Duodenal mucosa (tissue), 2 donors: ENCODE measurements around the gene IPO11.
"Not testable (repeated sequence)": the region's sequence is repeated elsewhere in the genome, so short reads cannot be mapped to it uniquely, and the experiment has no call there.

Experiments
- H3K27ac ChIP-seq: one replicate; pipeline ENCODE4 v1.7.0; 2013; ENCODE audit warnings: low read depth, low read length
- H3K27me3 ChIP-seq, 2 donors: one replicate each; pipeline ENCODE4 v1.7.0; 2013; ENCODE audit warnings: low read length in 2 of 2, control low read depth in 1 of 2; ENCODE audit not compliant: insufficient read depth in 2 of 2, control insufficient read depth in 1 of 2
- H3K36me3 ChIP-seq, 2 donors: one replicate each; pipeline ENCODE4 v1.7.0; 2013; ENCODE audit warnings: low read length in 2 of 2, control low read depth in 1 of 2; ENCODE audit not compliant: insufficient read depth in 2 of 2, control insufficient read depth in 1 of 2
- H3K4me1 ChIP-seq, 2 donors: one replicate each; pipeline ENCODE4 v1.7.0; 2013; ENCODE audit warnings: low read length in 2 of 2, control low read depth in 1 of 2; ENCODE audit not compliant: insufficient read depth in 2 of 2, control insufficient read depth in 1 of 2
- H3K4me3 ChIP-seq, 2 donors: one replicate each; pipeline ENCODE4 v1.7.0; 2013; ENCODE audit warnings: low read length in 2 of 2, low read depth in 1 of 2
- H3K9ac ChIP-seq, 2 donors: one replicate each; pipeline ENCODE4 v1.7.0; 2013; ENCODE audit warnings: low read length in 2 of 2, low read depth in 1 of 2
- H3K9me3 ChIP-seq, 2 donors: one replicate each; pipeline ENCODE4 v1.7.0; 2013; ENCODE audit warnings: low read length in 2 of 2, control low read depth in 1 of 2; ENCODE audit not compliant: control insufficient read depth in 1 of 2

The IPO11 gene

GRCh38 chr5:62562867-62563266, 150.3 kb downstream of the IPO11 start:
- Histone ChIP-seq H3K27me3 (no peaks in the 10 kb centered on the region), H3K9me3 (peaks cover 0 to 4% of the 10 kb centered on the region in 2 donors), H3K36me3 (peaks cover 0 to 10% of the 10 kb centered on the region in 2 donors), H3K9ac (no peak overlapping the region), H3K4me1 (no peaks in the 10 kb centered on the region), H3K4me3 (no peak overlapping the region), H3K27ac (no peak overlapping the region)

- H3K36me3 ChIP-seq = peaks cover 0 to 10% of the 10 kb centered on the region in 2 donors
- H3K27me3 ChIP-seq = no peaks in the 10 kb centered on the region
- H3K27ac ChIP-seq = no peak overlapping the region
- H3K4me1 ChIP-seq = no peaks in the 10 kb centered on the region
- H3K9me3 ChIP-seq = peaks cover 0 to 4% of the 10 kb centered on the region in 2 donors
- no peak overlapping the region for H3K9ac ChIP-seq
- no peak overlapping the region for H3K4me3 ChIP-seq
These were observed 151.5 kb downstream of the IPO11 start for GRCh38 chr5:62564101-62564500.

GRCh38 chr5:62565740-62566139, 153.2 kb downstream of the IPO11 start:
- not testable (repeated sequence) for H3K27ac ChIP-seq, H3K4me1 ChIP-seq, H3K36me3 ChIP-seq, H3K9ac ChIP-seq, H3K4me3 ChIP-seq, H3K9me3 ChIP-seq, H3K27me3 ChIP-seq

DNA sequence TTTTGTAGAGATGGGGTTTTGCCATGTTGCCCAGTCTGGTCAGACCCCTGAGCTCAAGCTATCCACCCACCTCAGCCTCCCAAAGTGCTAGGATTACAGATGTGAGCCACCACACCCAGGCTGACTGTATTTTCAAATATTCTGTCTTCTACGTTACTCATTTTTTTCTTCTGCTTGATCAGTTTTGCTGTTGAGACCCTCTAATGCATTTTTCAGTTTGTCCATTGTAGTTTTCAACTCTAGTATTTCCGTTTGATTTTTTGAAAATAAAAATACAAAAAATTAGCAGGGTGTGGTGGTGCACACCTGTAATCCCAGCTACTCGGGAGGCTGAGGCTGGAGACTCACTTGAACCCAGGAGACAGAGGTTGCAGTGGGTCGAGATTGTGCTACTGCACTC, 155.6 kb downstream of the IPO11 start:
- no peaks in the 10 kb centered on the region for H3K36me3 ChIP-seq
- no peaks in the 10 kb centered on the region for H3K4me1 ChIP-seq
- no peak overlapping the region for H3K9ac ChIP-seq
- no peaks in the 10 kb centered on the region for H3K27me3 ChIP-seq
- H3K4me3 ChIP-seq = no peak overlapping the region
- H3K27ac ChIP-seq = no peak overlapping the region
- peaks cover 0 to 4% of the 10 kb centered on the region in 2 donors for H3K9me3 ChIP-seq

GRCh38 chr5:62568800-62569432, 156.4 kb downstream of the IPO11 start:
- Histone ChIP-seq H3K27me3 (no peaks in the 10 kb centered on the region), H3K4me1 (no peaks in the 10 kb centered on the region), H3K9ac (no peak overlapping the region), H3K36me3 (no peaks in the 10 kb centered on the region), H3K9me3 (peaks cover 0 to 4% of the 10 kb centered on the region in 2 donors), H3K27ac (no peak overlapping the region), H3K4me3 (no peak overlapping the region)

GRCh38 chr5:62569470-62569869, 156.9 kb downstream of the IPO11 start:
- no peak overlapping the region for H3K27ac ChIP-seq
- peaks cover 0 to 4% of the 10 kb centered on the region in 2 donors for H3K9me3 ChIP-seq
- no peaks in the 10 kb centered on the region for H3K27me3 ChIP-seq
- no peaks in the 10 kb centered on the region for H3K4me1 ChIP-seq
- no peaks in the 10 kb centered on the region for H3K36me3 ChIP-seq
- no peak overlapping the region for H3K4me3 ChIP-seq
- H3K9ac ChIP-seq = no peak overlapping the region

DNA sequence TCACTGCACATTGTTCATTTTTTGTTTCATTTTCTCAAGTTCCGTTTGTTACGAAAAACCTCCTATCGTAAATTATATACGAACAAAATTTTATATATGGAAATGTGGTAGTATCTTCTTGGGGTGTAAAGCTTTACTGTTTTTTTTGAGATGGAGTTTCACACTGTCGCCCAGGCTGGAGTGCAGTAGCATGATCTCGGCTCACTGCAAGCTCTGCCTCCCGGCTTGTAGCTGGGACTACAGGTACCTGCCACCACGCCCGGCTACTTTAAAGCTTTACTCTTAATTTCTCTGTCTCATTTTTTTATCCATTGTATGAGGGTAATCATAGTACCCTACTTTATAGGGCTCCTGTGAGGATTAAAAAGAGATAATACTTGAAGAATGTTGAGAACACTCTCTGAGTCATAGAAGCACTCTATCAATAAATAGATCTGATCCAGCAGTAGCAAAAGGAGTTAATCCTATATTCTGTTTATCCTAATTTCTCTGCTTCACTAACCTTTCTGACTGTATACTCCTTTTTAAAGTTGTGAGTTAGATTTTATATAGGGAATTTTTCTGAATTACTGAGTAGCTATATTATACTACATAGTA, 160.5 kb downstream of the IPO11 start:
- Histone ChIP-seq H3K4me1 (no peaks in the 10 kb centered on the region), H3K27me3 (no peaks in the 10 kb centered on the region), H3K4me3 (no peak overlapping the region), H3K9me3 (no peaks in the 10 kb centered on the region), H3K27ac (no peak overlapping the region), H3K36me3 (no peaks in the 10 kb centered on the region), H3K9ac (no peak overlapping the region)

DNA sequence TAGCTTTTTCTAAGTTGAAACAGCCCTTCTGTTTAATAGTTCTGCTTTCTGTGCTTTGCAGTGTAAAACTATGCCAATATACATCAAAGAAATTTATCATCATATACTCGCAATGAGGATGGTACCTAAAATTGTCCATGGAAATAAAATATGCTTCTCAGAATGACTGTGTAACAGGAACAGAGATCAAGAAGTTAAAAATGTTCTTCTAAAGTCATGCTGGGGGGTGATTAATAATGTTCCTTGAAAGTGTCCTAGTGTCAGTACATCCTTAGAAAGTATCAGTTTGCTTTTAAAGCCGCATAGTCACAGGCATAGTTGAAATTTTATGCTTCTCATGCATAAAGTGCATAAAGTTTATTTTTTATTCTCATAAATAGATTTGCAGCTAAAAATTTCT, 162.0 kb downstream of the IPO11 start:
- H3K36me3 ChIP-seq = no peaks in the 10 kb centered on the region
- no peaks in the 10 kb centered on the region for H3K4me1 ChIP-seq
- H3K9me3 ChIP-seq = no peaks in the 10 kb centered on the region
- no peak overlapping the region for H3K4me3 ChIP-seq
- H3K27ac ChIP-seq = no peak overlapping the region
- H3K27me3 ChIP-seq = no peaks in the 10 kb centered on the region
- H3K9ac ChIP-seq = no peak overlapping the region

- H3K4me1 ChIP-seq = no peaks in the 10 kb centered on the region
- no peaks in the 10 kb centered on the region for H3K36me3 ChIP-seq
- no peak overlapping the region for H3K4me3 ChIP-seq
- no peak overlapping the region for H3K27ac ChIP-seq
- H3K9ac ChIP-seq = no peak overlapping the region
- H3K9me3 ChIP-seq = no peaks in the 10 kb centered on the region
- H3K27me3 ChIP-seq = no peaks in the 10 kb centered on the region
These were observed 162.5 kb downstream of the IPO11 start for GRCh38 chr5:62575066-62575465.

GRCh38 chr5:62575489-62575888, 162.9 kb downstream of the IPO11 start:
- H3K27me3 ChIP-seq = no peaks in the 10 kb centered on the region
- no peak overlapping the region for H3K27ac ChIP-seq
- no peaks in the 10 kb centered on the region for H3K36me3 ChIP-seq
- no peak overlapping the region for H3K4me3 ChIP-seq
- no peaks in the 10 kb centered on the region for H3K4me1 ChIP-seq
- H3K9me3 ChIP-seq = no peaks in the 10 kb centered on the region
- no peak overlapping the region for H3K9ac ChIP-seq
